ENCODE measurements around the gene ARHGAP10.

DNA sequence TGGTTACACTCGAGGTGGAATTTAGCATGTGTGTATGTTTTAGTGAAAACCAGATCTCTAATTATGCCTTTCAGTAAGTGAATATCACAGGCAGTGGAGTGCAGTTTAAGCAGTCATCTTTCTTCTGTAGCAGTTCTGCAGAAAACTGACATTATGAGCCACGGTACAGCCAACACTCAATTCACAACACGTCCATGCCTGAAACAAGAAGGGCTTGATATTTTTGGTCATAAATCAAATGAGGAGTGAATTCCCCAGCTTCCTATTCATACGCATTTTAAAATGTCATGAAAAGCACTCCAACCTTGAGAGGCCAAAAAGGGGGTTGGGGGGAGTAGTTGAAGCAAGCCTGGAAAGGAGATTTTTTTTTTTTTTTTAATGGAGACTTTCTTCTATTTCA, 316.7 kb downstream of the ARHGAP10 start:
- TF ChIP-seq POLR2A (IDR thresholded peaks at IDR 0.05; ENCODE audit: low read depth, low read length) = no peak
- TF ChIP-seq POLR2AphosphoS5 (IDR thresholded peaks at IDR 0.05; ENCODE audit: low read depth, low read length) = no peak
- TF ChIP-seq SPI1 (IDR thresholded peaks at IDR 0.05; ENCODE audit: low read depth, low read length) = no peak
- no peak for TF ChIP-seq TAF1 (IDR thresholded peaks at IDR 0.05; ENCODE audit: low read depth, low read length)
- TF ChIP-seq POU2F2 (IDR thresholded peaks at IDR 0.05; ENCODE audit: low read depth, low read length) = no peak
- TF ChIP-seq PAX5 (IDR thresholded peaks at IDR 0.05; ENCODE audit: insufficient read depth, low read length, severe bottlenecking) = no peak
